HCT116 (cell line): Measurements from ENCODE around the gene TMEM38A. TPM values are rescaled to one million over a fixed set of nuclear protein-coding genes. Genes with fewer than 3 reads are reported as not detected.

ENCODE experiments used
- ATAC-seq: fragments of 200-7000 bp; cut with Tn5 transposase; 2 replicates; pipeline ENCODE4 v1.9.1; 2020; ENCODE audit warnings: mild to moderate bottlenecking, moderate library complexity
- BruUV-seq: library from RNA; stranded (reverse); fragments of 400-500 nt; replicated peaks from 2 replicates; lab custom pipeline; 2021; lab: Mats Ljungman, UMichigan
- CTCF ChIA-PET: fragments of 300-600 bp; sonication (Branson Sonifier 250); formaldehyde crosslinking; loops from one replicate; lab custom pipeline; 2021; ENCODE audit warnings: antibody characterized with exemption; lab: Charles Lee
- POLR2A ChIA-PET: fragments of 300-600, 350-600 bp; sonication (Branson Sonifier 250); formaldehyde crosslinking; loops from one replicate; lab custom pipeline; 2021; ENCODE audit warnings: antibody characterized with exemption; lab: Charles Lee
- RAD21 ChIA-PET, 2 experiments: fragments of 300-600 bp; sonication (Branson Sonifier 250); formaldehyde crosslinking; loops; one replicate each; lab custom pipeline; 2023; ENCODE audit warnings: low total read pairs in 2 of 2; ENCODE audit not compliant: uncharacterized antibody in 2 of 2, unreplicated experiment in 2 of 2, low non-redundant PET in 1 of 2; lab: Charles Lee
- DNase-seq: peaks from one replicate; pipeline ENCODE4 v3.0.0-alpha.2; 2010; ENCODE audit warnings: low read depth, low spot score
- H2AFZ ChIP-seq: fragments of 200-600 bp; shearing (Covaris generic), sonication (generic); 2 replicates; pipeline ENCODE4 v1.6.1; 2017; ENCODE audit warnings: low read depth, mixed run types, mixed read lengths, antibody characterized with exemption, low read length; ENCODE audit not compliant: poor library complexity, severe bottlenecking
- H3K27ac ChIP-seq: 2 replicates; pipeline ENCODE4 v1.5.1; 2012; ENCODE audit warnings: low read depth, low read length
- H3K27me3 ChIP-seq: fragments of 200-600 bp; sonication (generic); 2 replicates; pipeline ENCODE4 v1.6.1; 2016; ENCODE audit warnings: mixed run types, low read length, mixed read lengths; ENCODE audit not compliant: insufficient read depth
- H3K36me3 ChIP-seq, 2 experiments: fragments of 200-500 bp in 1 of 2; fragments of 200-600 bp in 1 of 2; sonication (Bioruptor generic) in 1 of 2; sonication (generic) in 1 of 2; 2 replicates each; pipeline versions ENCODE4 v1.5.1 to v1.6.1; 2014 to 2016; ENCODE audit warnings: low read length in 2 of 2, inconsistent platforms in 1 of 2, mixed read lengths in 1 of 2, mixed run types in 1 of 2; ENCODE audit not compliant: insufficient read depth in 2 of 2, control insufficient read depth in 1 of 2
- H3K4me1 ChIP-seq, 2 experiments: fragments of 200-600 bp in 1 of 2; sonication (generic) in 1 of 2; 2 replicates each; pipeline versions ENCODE4 v1.5.1 to v1.6.1; 2012 to 2017; ENCODE audit warnings: low read length in 2 of 2, inconsistent platforms in 1 of 2, mild to moderate bottlenecking in 1 of 2, mixed read lengths in 1 of 2, mixed run types in 1 of 2, moderate library complexity in 1 of 2; ENCODE audit not compliant: insufficient read depth in 2 of 2, control insufficient read depth in 1 of 2
- H3K4me2 ChIP-seq: fragments of 200-600 bp; sonication (generic); 2 replicates; pipeline ENCODE4 v1.6.1; 2017; ENCODE audit warnings: mixed run types, low read length, mixed read lengths
- H3K4me3 ChIP-seq, 2 experiments: fragments of 200-600 bp in 1 of 2; sonication (generic) in 1 of 2; replicated peaks in 1 of 2; 2 replicates each; pipeline ENCODE4 v1.5.1; 2011 to 2016; ENCODE audit warnings: low read length in 2 of 2, control low read depth in 1 of 2, low read depth in 1 of 2, mild to moderate bottlenecking in 1 of 2, mixed read lengths in 1 of 2, mixed run types in 1 of 2
- H3K79me2 ChIP-seq: fragments of 200-600 bp; sonication (generic); 2 replicates; pipeline ENCODE4 v1.6.1; 2017; ENCODE audit warnings: mild to moderate bottlenecking, mixed run types, low read length, moderate library complexity, mixed read lengths; ENCODE audit not compliant: insufficient read depth
- H3K9ac ChIP-seq: fragments of 200-600 bp; sonication (generic); 2 replicates; pipeline ENCODE4 v1.6.1; 2016; ENCODE audit warnings: low read length, mixed read lengths
- H3K9me2 ChIP-seq: fragments of 200-600 bp; sonication (generic), shearing (Covaris generic); 2 replicates; pipeline ENCODE4 v1.6.1; 2017; ENCODE audit warnings: mixed run types, mild to moderate bottlenecking, moderate library complexity; ENCODE audit not compliant: insufficient read depth
- H3K9me3 ChIP-seq, 2 experiments: fragments of 200-500 bp in 1 of 2; fragments of 200-600 bp in 1 of 2; sonication (Bioruptor generic) in 1 of 2; sonication (generic) in 1 of 2; 2 replicates each; pipeline ENCODE4 v1.6.1; 2014 to 2017; ENCODE audit warnings: low read length in 2 of 2, mixed read lengths in 2 of 2, inconsistent platforms in 1 of 2, low read depth in 1 of 2, mild to moderate bottlenecking in 1 of 2, mixed run types in 1 of 2, moderate library complexity in 1 of 2; ENCODE audit not compliant: control insufficient read depth in 1 of 2, insufficient read depth in 1 of 2
- H4K20me1 ChIP-seq: fragments of 200-600 bp; sonication (generic), shearing (Covaris generic); 2 replicates; pipeline ENCODE4 v1.6.1; 2017; ENCODE audit warnings: mixed run types, mild to moderate bottlenecking, moderate library complexity; ENCODE audit not compliant: insufficient read depth
- EGR1 ChIP-seq: IDR thresholded peaks from 2 replicates; pipeline ENCODE4 v1.6.1; 2012; ENCODE audit warnings: low read depth
- ELF1 ChIP-seq: IDR thresholded peaks from 2 replicates; pipeline ENCODE4 v1.6.1; 2012; ENCODE audit warnings: low read depth, borderline replicate concordance
- EZH2phosphoT487 ChIP-seq: fragments of 200-600 bp; IDR thresholded peaks from 2 replicates; pipeline ENCODE4 v1.6.1; 2018; ENCODE audit warnings: antibody characterized with exemption, borderline replicate concordance
- FOSL1 ChIP-seq: IDR thresholded peaks from 2 replicates; pipeline ENCODE4 v1.6.1; 2012; ENCODE audit warnings: low read depth
- TCF7L2 ChIP-seq: IDR thresholded peaks from 2 replicates; pipeline ENCODE4 v1.7.0; 2011; ENCODE audit warnings: borderline replicate concordance, inconsistent platforms; ENCODE audit not compliant: insufficient read depth, insufficient read length; ENCODE audit errors: extremely low read depth
- YY1 ChIP-seq: IDR thresholded peaks from 2 replicates; pipeline ENCODE4 v1.6.1; 2011; ENCODE audit warnings: low read length, low read depth, moderate library complexity, mild to moderate bottlenecking; ENCODE audit not compliant: insufficient replicate concordance; ENCODE audit errors: extremely low read depth
- ZBTB33 ChIP-seq: IDR thresholded peaks from 2 replicates; pipeline ENCODE4 v1.6.1; 2011; ENCODE audit warnings: mild to moderate bottlenecking, low read length, moderate library complexity; ENCODE audit not compliant: insufficient replicate concordance; ENCODE audit errors: extremely low read depth
- ZFX ChIP-seq: fragments of 450-650 bp; IDR thresholded peaks from 2 replicates; pipeline ENCODE4 v1.6.1; 2017
- ZNF274 ChIP-seq: fragments of 200-500 bp; sonication (Bioruptor generic); IDR thresholded peaks from 2 replicates; pipeline ENCODE4 v1.6.1; 2014; ENCODE audit warnings: mild to moderate bottlenecking, low read depth, low read length, inconsistent platforms
- intact Hi-C: fragments of 100-400 bp; cut with micrococcal nuclease; formaldehyde crosslinking; loops from 2 replicates; pipeline ENCODE4 v1.10.0; 2022
- total RNA-seq: library from RNA; stranded (reverse); gene quantifications from one replicate; pipeline ENCODE4 v1.2.1, GENCODE V29; 2021; ENCODE audit not compliant: unreplicated experiment
- TF ChIP-seq, protein P1 (sequence below), 3 experiments: fragments of 200-600 bp in 1 of 3; sonication (generic) in 1 of 3; IDR thresholded peaks in 2 of 3; conservative IDR thresholded peaks in 1 of 3; 2 replicates each; pipeline ENCODE4 v1.5.1; 2012 to 2017; ENCODE audit warnings: low read depth in 2 of 3, low read length in 2 of 3, antibody characterized with exemption in 1 of 3, borderline replicate concordance in 1 of 3, control low read depth in 1 of 3, mild to moderate bottlenecking in 1 of 3, mixed read lengths in 1 of 3, mixed run types in 1 of 3, moderate library complexity in 1 of 3; ENCODE audit not compliant: insufficient read depth in 1 of 3

TMEM38A gene
- total RNA-seq, 1 experiment from 2014 or later = 9.0 TPM

GRCh38 chr19:16621165-16621800 lies 39.7 kb upstream of the TMEM38A start (continued):
- TF ChIP-seq ZFX (no peak), FOSL1 (no peak), EGR1 (no peak)
- TF ChIP-seq, all 23 proteins: peak for 0

GRCh38 chr19:16623066-16623465 lies 37.9 kb upstream of the TMEM38A start:
- TF ChIP-seq YY1 (no peak), FOSL1 (no peak), EGR1 (no peak)
- ATAC-seq (no peak), DNase-seq (no peak)
- Histone ChIP-seq H4K20me1 (peaks cover 11% of the 10 kb centered on the region; the same call in 1 of the 2 replicates), H3K36me3 (peaks cover 3 to 20% of the 10 kb centered on the region in 2 experiments; a peak in 2 of 4 replicates), H3K4me3 (no peak overlapping the region), H3K79me2 (peaks cover 98% of the 10 kb centered on the region), H3K4me2 (no peak overlapping the region), H3K9ac (no peak overlapping the region), H3K9me3 (no peaks in the 10 kb centered on the region), H2AFZ (no peak overlapping the region), H3K9me2 (no peaks in the 10 kb centered on the region), H3K27me3 (no peaks in the 10 kb centered on the region), H3K27ac (no peak overlapping the region), H3K4me1 (peaks cover 6% of the 10 kb centered on the region in 2 experiments)
- intact Hi-C loops = no loop called here
- ChIA-PET POLR2A (no interaction called here), CTCF (no interaction called here), RAD21 (no interaction called here)
- BruUV-seq = no TSS peak

DNA sequence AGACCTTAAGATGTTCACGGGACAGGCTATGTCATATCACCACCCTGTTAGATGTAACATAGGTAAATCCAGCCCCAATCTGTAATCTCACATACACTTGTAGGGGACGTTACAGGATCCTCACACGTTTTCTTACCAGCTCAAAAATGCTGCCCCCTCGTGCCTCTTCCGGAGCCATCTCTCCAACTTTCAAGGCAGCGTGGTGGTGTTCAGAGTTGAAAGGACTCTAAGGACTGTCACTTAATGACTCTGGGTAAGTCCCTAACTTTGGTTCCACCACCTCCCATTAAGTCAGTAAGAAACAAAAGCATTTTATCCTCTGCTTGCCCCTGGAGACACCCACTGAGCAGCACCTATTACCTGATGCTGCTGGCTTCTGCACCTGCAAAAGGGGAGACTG lies 37.4 kb upstream of the TMEM38A start:
- Histone ChIP-seq H4K20me1 (peaks cover 11% of the 10 kb centered on the region; the same call in 1 of the 2 replicates), H3K9ac (no peak overlapping the region), H3K36me3 (peaks cover 3 to 20% of the 10 kb centered on the region in 2 experiments; a peak in 2 of 4 replicates), H3K79me2 (peaks cover 93% of the 10 kb centered on the region), H3K27ac (no peak overlapping the region), H2AFZ (no peak overlapping the region), H3K9me2 (no peaks in the 10 kb centered on the region), H3K27me3 (no peaks in the 10 kb centered on the region), H3K4me2 (no peak overlapping the region), H3K4me3 (no peak overlapping the region), H3K9me3 (no peaks in the 10 kb centered on the region), H3K4me1 (peaks cover 6% of the 10 kb centered on the region in 2 experiments)
- RAD21 ChIA-PET = no interaction called here
- BruUV-seq = no TSS peak
- no peak for ATAC-seq
- CTCF ChIA-PET = no interaction called here
- DNase-seq = no peak
- intact Hi-C loops = no loop called here
- POLR2A ChIA-PET = no interaction called here
- TF ChIP-seq, protein P1, sequence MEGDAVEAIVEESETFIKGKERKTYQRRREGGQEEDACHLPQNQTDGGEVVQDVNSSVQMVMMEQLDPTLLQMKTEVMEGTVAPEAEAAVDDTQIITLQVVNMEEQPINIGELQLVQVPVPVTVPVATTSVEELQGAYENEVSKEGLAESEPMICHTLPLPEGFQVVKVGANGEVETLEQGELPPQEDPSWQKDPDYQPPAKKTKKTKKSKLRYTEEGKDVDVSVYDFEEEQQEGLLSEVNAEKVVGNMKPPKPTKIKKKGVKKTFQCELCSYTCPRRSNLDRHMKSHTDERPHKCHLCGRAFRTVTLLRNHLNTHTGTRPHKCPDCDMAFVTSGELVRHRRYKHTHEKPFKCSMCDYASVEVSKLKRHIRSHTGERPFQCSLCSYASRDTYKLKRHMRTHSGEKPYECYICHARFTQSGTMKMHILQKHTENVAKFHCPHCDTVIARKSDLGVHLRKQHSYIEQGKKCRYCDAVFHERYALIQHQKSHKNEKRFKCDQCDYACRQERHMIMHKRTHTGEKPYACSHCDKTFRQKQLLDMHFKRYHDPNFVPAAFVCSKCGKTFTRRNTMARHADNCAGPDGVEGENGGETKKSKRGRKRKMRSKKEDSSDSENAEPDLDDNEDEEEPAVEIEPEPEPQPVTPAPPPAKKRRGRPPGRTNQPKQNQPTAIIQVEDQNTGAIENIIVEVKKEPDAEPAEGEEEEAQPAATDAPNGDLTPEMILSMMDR (IDR thresholded peaks at IDR 0.05 in 2 of 3, conservative IDR thresholded peaks at IDR 0.05 in 1 of 3; ENCODE audit: borderline replicate concordance in 1 of 3, insufficient read depth in 1 of 3, low read depth in 2 of 3, low read length in 2 of 3) = no peak
- TF ChIP-seq ELF1 (no peak), EZH2phosphoT487 (no peak), ZNF274 (no peak), TCF7L2 (no peak), FOSL1 (no peak), EGR1 (no peak), ZBTB33 (no peak)
